Activated CD8-positive, alpha-beta T cell treated with anti-CD3 and anti-CD28 coated beads for 36 hours (primary cell): Measurements from ENCODE around the gene SHFL. TPM values are rescaled to one million over a fixed set of nuclear protein-coding genes. Genes with fewer than 3 reads are reported as not detected.
A peak's percentile ranks its signal among the peaks of the same experiment; 100 is the strongest.

ENCODE experiments used
- ATAC-seq: fragments of 200-7000 bp; cut with Tn5 transposase; one replicate; pipeline ENCODE4 v1.10.0; 2021; ENCODE audit warnings: mild to moderate bottlenecking, moderate library complexity
- CTCF ChIA-PET: fragments of 350-600 bp; sonication (Branson Sonifier 250); formaldehyde crosslinking; loops from one replicate; lab custom pipeline; 2021; ENCODE audit warnings: antibody characterized with exemption; lab: Charles Lee
- POLR2A ChIA-PET: fragments of 350-600 bp; sonication (Branson Sonifier 250); formaldehyde crosslinking; loops from one replicate; lab custom pipeline; 2021; ENCODE audit warnings: antibody characterized with exemption; lab: Charles Lee
- DNase-seq: peaks from one replicate; pipeline ENCODE4 v3.0.0-alpha.2; 2020
- H3K27ac Mint-ChIP-seq: one replicate; pipeline ENCODE4 v1.8.0; 2021; ENCODE audit warnings: mild to moderate bottlenecking, mixed read lengths
- H3K27me3 Mint-ChIP-seq: one replicate; pipeline ENCODE4 v1.8.0; 2021; ENCODE audit warnings: mixed read lengths
- H3K36me3 Mint-ChIP-seq: one replicate; pipeline ENCODE4 v1.8.0; 2021; ENCODE audit warnings: low read depth, mixed read lengths
- H3K4me1 Mint-ChIP-seq: one replicate; pipeline ENCODE4 v1.8.0; 2021; ENCODE audit warnings: low read depth, mixed read lengths
- H3K4me3 Mint-ChIP-seq: one replicate; pipeline ENCODE4 v1.8.0; 2021; ENCODE audit warnings: mild to moderate bottlenecking, moderate library complexity, mixed read lengths
- H3K9me3 Mint-ChIP-seq: one replicate; pipeline ENCODE4 v1.8.0; 2021; ENCODE audit warnings: mixed read lengths
- CTCF ChIP-seq: fragments of 200-600 bp; IDR thresholded peaks from one replicate; pipeline ENCODE4 v1.8.0; 2022; ENCODE audit warnings: antibody characterized with exemption, mild to moderate bottlenecking
- intact Hi-C: fragments of 100-400 bp; cut with micrococcal nuclease; formaldehyde crosslinking; loops from one replicate; pipeline ENCODE4 v1.10.0; 2022
- total RNA-seq, 2 experiments: library from RNA; stranded (reverse); gene quantifications; one replicate each; pipeline ENCODE4 v1.2.3, GENCODE V29; 2021

Gene SHFL
- total RNA-seq, 2 experiments from 2014 or later: 45.6 to 49.5 TPM

GRCh38 chr19:10093295-10094186 lies 7.4 kb downstream of the SHFL start:
- no peak overlapping the region for H3K4me3 Mint-ChIP-seq
- H3K9me3 Mint-ChIP-seq: no peaks in the 10 kb centered on the region
- peaks cover 6% of the 10 kb centered on the region for H3K4me1 Mint-ChIP-seq
- intact Hi-C loops: no loop called here
- no peak for TF ChIP-seq CTCF
- H3K27ac Mint-ChIP-seq: no peak overlapping the region
- ChIA-PET CTCF (no interaction called here), POLR2A (interaction anchor here (27.0 kb wide), 1 partner anchor 21 kb away, joined by 521 read pairs; the partner anchor contains the start of genes EIF3G, P2RY11 and PPAN)
- ATAC-seq (no peak), DNase-seq (no peak)
- no peaks in the 10 kb centered on the region for H3K27me3 Mint-ChIP-seq
- H3K36me3 Mint-ChIP-seq: peaks cover 47% of the 10 kb centered on the region

- intact Hi-C loops: no loop called here
- no peak overlapping the region for H3K4me3 Mint-ChIP-seq
- TF ChIP-seq CTCF: no peak
- no peak overlapping the region for H3K27ac Mint-ChIP-seq
- H3K36me3 Mint-ChIP-seq: peaks cover 45% of the 10 kb centered on the region
- ChIA-PET POLR2A (interaction anchor here (1.1 to 27.0 kb wide), 4 partner anchors 19 to 170 kb away, joined by 3 to 521 read pairs (median 4); partner anchors contain the start of genes DNMT1, EIF3G, P2RY11 and PPAN), CTCF (interaction anchor here (1.2 to 10.2 kb wide), 5 partner anchors 12 to 115 kb away, joined by 3 to 128 read pairs (median 12); partner anchors contain the start of genes EIF3G, P2RY11 and PPAN)
- ATAC-seq (no peak), DNase-seq (no peak)
- no peaks in the 10 kb centered on the region for H3K27me3 Mint-ChIP-seq
- H3K9me3 Mint-ChIP-seq: no peaks in the 10 kb centered on the region
- peaks cover 19% of the 10 kb centered on the region for H3K4me1 Mint-ChIP-seq
These were observed 9.5 kb downstream of the SHFL start for GRCh38 chr19:10095622-10095947.

- intact Hi-C loops: no loop called here
- Mint-ChIP-seq H3K4me3 (peak overlapping the region; percentile 60), H3K27ac (peak overlapping the region; percentile 81), H3K9me3 (no peaks in the 10 kb centered on the region), H3K4me1 (peaks cover 20% of the 10 kb centered on the region), H3K27me3 (no peaks in the 10 kb centered on the region), H3K36me3 (peaks cover 41% of the 10 kb centered on the region)
- ATAC-seq (peak; percentile 95), DNase-seq (peak; percentile 88)
- no peak for TF ChIP-seq CTCF
- CTCF ChIA-PET: interaction anchor here (1.2 to 10.2 kb wide), 5 partner anchors 12 to 115 kb away, joined by 3 to 128 read pairs (median 12); partner anchors contain the start of genes EIF3G, P2RY11 and PPAN
- POLR2A ChIA-PET: interaction anchor here (1.1 to 27.0 kb wide), 5 partner anchors 18 to 169 kb away, joined by 3 to 521 read pairs (median 3); partner anchors contain the start of genes DNMT1, EIF3G, P2RY11 and PPAN
These were observed 10.0 kb downstream of the SHFL start for GRCh38 chr19:10095948-10096614.

GRCh38 chr19:10096615-10096963 lies 10.5 kb downstream of the SHFL start:
- no peaks in the 10 kb centered on the region for H3K9me3 Mint-ChIP-seq
- peak overlapping the region; percentile 81 for H3K27ac Mint-ChIP-seq
- no peak for TF ChIP-seq CTCF
- H3K36me3 Mint-ChIP-seq: peaks cover 40% of the 10 kb centered on the region
- intact Hi-C loops: no loop called here
- H3K4me1 Mint-ChIP-seq: peaks cover 21% of the 10 kb centered on the region
- no peaks in the 10 kb centered on the region for H3K27me3 Mint-ChIP-seq
- ChIA-PET POLR2A (interaction anchor here (0.7 to 27.0 kb wide), 5 partner anchors 18 to 260 kb away, joined by 3 to 521 read pairs (median 4); partner anchors contain the start of genes DNMT1, EIF3G, P2RY11 and PPAN), CTCF (interaction anchor here (1.2 to 10.2 kb wide), 5 partner anchors 11 to 114 kb away, joined by 3 to 128 read pairs (median 12); partner anchors contain the start of genes EIF3G, P2RY11 and PPAN)
- DNase-seq (no peak), ATAC-seq (no peak)
- H3K4me3 Mint-ChIP-seq: peak overlapping the region; percentile 60
